Hematopoietic multipotent progenitor cell treated with erythropoietin and hydrocortisone succinate and interleukin-3 and kit ligand, for 6 days (in vitro differentiated cells): Measurements from ENCODE around the gene MATN1.
"Not testable (repeated sequence)": the region's sequence is repeated elsewhere in the genome, so short reads cannot be mapped to it uniquely, and the experiment has no call there.

Experiments
- DNase-seq: peaks from one replicate; pipeline ENCODE4 v3.0.0-alpha.2; 2015

Gene MATN1

DNA sequence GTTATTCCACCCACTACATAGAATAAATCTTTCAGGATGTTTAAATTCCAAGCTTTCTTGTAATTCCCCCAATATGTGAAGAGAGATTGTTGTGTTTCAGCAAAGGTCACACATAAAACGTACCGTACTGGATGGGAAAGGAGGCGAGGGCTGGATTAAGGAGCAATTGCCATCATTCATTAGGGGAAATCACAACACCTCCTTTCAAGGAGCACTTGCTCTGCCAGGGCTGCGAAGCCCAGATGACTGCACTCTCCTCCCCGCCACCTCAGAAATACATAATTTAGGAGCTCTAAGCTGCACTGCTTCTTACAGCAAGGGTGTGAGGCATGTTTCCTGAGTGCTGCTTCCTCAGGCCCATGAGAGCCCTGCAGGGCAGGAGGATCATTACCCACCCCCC lies 29.6 kb downstream of the MATN1 start:
- no peak for DNase-seq

DNA sequence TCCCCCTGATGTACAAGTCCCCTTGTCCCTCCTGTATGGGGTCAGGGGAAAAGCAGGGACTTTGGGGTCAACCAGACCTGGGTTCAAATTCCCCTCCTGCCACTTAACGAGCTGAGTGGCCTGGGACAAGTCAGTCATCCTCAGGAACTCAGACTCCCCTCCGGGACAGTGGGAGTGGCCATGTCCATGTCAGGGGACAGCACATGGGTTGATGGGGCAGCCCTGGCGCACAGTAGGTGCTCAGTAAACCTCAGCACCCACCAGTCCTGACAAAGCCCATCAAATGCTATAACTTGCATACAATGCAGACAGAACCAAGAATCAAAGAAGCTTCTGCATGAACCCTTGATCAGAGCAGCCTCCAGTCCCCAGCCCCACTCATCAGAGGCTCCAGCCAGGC lies 30.0 kb downstream of the MATN1 start:
- no peak for DNase-seq

DNA sequence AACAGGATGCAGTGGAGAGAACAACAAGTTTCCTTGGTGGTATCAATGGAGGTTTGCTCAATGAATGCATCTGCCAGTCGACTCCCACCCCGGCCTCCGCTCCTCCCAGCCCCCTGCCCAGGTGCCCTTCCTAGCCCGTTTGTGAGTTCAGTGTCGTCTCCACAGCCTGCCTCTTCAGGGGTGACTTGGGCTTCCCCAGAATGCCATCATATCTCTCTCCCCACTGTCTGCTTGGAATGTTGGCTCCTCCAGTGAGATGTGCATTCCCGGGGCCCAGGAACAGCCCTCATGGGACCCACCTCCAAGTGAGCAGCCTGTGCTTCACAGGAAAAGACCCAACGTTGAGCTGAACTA lies 30.5 kb downstream of the MATN1 start:
- no peak for DNase-seq

DNA sequence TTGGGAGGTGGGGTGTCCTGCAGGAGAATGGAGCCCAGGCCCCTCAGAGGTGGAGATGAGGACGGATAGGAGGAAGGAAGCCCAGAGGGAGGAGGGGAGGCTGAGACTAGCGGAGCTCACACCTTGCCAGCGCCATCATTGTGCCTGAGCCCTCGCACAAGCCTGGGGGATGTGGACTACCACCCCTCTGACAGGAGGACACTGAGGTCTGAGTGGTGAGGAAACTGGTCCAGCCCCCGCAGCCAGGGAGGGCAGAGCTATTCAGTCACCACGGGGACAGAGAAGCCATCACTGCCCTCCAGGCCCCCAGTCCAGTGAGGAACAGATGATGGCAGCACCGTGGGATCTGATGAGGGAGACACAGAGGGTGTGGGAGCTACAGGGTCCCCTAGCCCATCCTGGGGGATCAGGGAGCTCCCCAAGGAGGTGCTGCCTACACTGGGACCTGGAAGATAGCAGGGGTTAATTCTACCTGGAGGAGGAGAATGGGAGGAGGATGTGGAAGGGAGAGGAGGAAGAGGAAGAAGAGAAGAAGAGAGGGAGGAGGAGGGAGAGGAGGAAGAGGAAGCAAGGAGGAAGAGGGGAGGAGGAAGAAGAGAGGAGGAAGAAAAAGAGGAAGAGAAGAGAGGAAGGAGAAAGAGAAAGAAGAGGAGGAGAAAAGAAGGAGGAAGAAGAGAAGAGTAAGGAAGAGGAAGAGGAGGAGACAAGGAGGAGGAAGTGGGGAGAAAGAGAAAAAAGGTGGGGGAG lies 31.0 kb downstream of the MATN1 start:
- no peak for DNase-seq

DNA sequence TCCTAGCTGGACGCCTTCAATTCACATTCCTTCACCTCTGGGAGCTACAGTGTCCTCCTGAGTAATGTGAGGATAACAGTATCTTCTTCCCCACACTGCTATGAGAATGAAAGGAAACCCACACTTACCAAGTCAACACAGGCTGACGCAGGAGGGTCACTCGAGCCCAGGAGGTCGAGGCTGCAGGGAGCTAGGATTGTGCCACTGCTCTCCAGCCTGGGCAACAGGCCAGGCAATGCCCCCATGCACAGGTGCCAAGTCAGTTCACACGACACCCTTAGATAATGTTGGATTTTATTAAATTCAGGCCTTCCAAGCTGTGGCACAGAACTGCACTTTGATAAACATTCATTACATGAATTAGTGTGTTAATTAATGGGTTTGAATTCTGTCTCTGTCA lies 31.9 kb downstream of the MATN1 start:
- DNase-seq: no peak

DNA sequence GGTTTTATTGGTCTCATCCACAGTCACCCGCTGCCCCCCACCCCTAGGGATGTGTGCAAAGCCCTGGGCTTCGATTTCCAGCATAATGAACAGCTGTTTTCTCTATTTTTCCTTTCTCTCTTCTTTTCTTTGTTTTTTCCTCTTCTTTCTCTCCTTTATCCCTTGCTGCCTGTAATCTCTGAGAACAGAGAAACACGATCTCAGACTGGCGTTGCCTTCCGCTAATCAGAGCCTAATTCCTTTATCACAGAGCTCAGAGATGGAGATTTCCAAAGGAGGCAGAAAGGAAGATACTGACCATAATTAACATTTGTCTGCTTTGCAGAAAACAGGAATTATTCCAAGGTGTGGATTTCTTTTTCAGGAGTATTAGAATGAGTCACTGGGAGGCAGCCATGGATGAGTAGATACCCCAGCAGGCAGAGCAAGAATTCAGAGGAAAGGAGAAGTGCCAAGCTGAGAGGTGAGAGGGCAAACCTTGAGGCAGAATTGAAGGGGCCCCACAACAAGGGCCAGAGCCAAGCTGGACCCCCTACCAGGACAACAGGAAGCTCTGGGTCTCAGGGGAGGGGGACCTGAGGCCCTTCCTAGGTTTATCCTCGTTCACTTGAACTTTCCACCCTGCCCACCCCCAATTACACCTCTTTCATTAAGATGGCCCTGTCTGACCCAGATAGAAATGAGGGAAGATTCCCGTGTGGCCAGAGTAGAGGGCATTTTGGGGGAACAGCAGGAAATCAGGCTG lies 33.3 kb downstream of the MATN1 start:
- no peak for DNase-seq

DNA sequence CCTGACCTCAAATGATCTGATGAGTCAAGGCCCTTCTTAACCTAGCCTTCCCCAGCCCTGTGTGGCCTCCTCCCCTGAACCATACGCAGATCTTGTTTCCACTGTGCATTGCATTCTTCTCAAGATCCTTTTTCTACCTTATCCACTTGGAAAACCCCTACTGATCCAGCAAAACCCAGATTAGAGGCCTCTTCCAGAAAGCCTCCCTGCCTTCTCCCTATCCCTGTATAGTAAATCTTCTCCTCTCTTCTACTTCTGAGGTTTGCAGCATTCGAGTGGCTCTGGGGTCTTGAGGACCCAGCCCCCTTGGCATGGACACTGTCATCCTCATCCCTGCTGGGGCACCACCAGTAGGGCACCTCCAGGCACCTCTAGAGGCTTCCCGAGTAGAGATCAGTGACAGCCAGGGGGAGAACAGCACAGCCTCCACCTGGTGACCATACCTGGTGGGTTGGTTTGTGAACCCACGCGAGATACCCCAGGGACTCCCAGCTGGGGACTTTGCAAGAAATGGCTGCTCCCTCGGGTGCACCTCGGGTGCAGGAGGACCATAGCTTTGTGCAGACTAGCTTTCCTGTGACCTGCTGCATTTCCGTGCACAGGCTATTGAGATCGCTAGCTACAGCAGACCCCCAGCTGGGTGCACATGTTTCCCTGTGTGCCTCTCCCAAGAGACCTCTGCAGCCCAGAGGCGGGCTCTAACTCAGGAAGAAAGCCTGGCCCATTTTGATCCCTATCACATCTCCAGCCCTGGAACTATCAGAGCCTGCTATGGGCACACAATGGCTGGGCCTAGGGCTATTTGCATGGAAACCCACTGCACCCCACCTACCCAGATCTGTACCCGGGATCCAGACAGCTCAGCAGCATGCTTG lies 34.2 kb downstream of the MATN1 start:
- DNase-seq: no peak

DNA sequence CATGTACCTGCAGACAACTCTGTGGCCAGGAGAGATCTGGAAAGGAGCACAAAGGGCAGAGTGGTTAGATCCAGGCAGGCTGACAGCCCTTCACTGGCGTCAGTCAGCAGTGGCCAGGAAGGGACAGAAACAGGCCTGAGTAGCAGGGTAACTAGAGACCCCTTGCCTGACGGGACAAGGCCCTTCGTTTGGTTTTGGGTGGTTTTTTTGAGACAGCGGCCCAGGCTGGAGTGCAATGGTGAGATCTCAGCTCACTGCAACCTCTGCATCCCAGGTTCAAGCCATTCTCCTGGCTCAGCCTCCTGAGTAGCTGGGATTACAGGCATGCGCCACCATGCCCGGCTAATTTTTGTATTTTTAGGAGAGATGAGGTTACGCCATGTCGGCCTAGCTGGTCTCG lies 34.9 kb downstream of the MATN1 start:
- not testable (repeated sequence) for DNase-seq

DNA sequence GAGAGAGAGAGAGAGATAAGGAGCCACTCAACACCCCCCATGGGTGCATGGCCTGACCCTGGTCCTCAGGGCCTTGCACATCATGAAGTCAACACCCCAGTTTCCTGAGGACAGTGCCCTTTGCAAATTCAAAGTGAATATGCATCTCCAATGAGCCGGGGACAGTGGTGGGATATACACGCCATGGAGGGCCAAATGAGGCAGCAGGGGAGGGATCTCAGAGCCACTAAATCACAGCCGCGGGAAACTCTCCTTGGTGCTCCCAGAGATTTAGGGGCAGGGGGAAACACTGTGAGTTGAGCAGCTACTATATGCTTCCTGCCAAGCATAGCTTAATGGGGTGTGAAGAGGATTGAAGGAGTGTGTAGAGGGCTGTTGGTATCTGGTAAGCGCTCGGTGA lies 35.5 kb downstream of the MATN1 start:
- DNase-seq: no peak

DNA sequence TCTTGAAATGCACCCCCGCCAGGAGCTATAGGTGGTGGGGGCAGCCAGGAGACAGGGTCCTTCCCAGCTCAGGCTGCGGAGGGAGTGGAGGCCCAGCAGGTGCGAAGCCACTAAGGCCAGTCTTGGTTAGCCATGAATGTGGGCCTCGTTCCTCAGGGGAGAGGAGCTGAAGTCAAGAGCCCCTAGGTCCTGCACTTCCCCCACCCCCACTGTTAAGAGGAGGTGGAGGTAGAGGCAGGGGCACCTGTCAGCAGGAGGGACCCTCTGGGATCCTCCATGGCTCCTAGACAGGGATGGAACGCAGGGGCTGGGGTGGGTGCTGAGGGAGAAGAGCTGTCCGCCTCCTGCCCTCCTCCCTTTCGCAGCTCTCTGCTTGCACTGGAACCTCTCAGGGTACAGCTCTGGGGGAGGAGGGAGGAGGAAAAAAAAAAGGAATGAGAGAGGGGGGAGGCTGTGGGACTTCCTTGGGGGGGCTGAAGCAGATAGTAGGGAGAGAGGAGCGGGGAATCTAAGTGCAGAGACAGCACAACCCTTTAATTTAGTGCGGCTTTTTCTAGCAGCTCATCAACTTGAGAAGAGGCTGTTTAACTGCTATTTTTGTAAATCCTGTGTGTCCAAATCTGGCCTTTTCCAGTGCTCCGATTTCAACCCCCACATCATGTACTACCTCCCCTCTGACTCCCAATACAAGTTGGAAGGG lies 37.0 kb downstream of the MATN1 start:
- no peak for DNase-seq

DNA sequence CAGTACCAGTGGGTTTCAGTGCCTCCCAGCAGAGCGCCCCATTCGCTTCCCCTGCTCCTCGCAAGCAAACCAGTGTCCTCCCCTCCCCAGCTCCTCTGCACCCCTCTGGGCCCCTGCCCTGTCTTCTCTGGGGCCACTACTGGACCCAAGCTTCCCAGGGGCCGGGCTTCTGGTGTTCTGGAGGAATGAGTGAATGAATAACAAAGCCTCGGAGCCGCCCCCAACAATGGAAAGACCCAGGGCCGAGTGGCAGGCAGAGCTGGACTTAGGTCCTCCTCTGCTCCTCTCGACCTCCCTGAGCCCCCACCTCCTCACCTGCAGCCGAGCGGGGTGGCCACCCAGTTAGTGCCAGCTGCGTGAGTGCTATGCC lies 37.6 kb downstream of the MATN1 start:
- DNase-seq: no peak

DNA sequence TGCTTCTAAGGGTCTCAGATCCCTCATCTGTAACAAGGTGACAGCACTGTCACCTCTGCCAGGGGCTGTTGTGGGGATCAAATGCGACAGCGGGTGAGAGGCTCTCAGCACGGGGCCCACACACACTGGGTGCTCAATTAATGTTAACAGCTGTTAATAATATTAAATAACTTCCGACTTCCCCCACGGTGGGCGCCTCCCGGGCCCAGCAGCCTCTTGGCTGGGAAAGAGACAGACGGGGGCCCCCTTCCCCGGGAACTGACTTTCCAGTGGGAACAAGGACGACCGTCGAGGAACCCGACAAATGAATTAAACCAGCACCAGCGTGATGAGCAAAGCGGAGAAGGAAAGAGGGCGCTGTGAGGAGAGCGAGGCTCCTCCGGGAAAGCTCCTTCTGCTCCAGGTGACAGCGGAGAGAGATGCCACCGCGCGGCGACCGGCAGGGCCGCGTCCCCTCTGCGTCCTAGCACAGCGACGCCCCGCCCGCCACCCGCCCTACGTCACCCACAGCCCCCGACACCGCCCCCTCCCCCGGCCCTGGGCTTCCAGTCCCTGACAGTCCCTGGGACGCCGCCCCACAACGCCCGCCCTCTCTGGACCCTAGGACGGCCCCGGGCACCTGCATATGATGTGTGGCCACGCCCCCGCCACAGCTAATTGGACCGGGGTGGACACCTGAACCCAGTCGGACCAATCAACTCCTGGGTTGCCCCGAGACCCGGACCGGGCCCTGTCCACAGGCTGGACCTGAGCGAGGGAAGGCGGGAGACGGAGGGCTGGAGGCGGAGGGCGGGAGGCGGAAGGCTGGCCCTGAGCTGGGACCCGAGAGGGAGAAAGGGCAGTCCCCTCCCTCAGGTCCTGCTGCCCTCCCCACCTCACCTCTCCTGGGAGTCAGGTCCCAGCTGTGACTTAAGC lies 38.2 kb downstream of the MATN1 start:
- DNase-seq: no peak

DNA sequence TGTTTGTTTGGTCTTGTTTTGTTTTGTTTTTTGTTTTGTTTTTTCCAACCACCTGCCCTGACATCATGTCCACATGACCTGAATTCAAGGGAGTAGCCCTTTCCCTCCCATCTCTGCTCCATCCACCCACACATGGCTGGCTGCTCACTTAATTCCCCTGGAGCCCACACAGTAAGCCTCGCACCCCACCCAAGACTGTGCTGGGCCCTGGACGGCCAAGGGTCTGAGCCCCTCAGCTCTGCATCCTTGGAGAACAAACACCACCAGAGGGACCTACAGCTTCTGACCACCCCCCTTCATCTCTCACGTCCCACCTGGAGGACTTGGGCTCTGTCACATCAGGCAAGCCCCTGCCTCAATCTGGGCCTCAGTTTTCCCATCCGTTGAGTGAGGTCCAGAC lies 39.1 kb downstream of the MATN1 start:
- DNase-seq: no peak

DNA sequence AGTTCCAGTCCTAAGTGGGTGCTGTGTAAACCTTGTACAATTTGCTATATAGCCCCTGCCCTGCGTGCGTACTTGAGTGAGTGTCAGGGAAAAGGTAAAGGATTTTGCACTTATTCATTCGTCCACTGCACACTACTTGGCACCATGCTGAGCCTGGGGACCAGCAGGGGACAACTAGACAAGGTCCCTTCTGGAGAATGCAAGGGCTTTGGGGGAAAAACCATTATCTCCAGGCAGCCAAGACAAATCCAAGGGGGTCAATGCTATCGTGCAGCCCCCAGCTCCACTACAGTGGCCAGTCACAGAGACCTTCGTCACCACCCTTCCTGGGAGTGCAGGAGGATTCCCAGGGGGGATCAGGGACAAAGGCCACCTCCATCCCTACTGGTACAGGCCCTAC lies 39.7 kb downstream of the MATN1 start:
- no peak for DNase-seq

DNA sequence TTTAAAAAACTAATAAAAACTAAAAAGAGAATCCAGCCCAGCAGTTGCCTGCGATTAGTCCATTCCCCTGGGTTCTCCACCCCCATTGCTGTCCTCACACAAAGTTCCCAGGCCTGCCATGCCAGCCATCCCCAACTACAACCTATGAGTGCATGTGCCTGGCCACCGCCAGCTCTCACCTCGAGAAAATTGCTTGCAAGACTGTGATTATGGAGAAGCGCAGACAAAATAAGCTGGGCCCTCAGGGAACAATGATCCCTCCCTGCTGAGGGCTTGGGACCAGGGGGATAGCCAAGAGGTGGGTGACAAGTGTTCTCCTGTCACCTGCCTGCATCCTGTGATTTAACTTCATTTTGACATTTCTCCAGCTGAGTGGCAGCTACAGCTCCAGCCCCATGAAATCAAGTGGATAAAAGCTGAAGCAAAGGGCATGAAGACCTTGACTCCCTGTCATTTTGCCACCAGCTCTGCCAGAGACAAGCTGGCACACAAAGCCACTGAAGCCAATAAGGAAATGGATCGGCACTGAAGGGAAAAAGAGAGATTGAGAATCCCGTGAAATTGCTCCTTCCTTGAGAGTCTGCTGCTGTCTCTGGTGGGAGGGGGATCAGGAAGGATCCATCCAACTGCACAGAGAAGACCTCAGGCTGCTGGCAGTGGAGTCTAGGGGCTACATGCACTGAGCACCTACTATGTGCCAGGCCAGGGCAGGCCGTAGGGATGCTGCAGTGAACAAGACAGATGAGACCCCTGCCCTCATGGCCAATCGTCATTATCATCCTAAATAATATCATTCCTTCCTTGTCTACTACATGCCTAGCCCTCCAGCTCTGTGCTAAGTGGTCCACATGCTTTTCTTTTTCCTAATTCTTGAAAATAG lies 40.7 kb downstream of the MATN1 start:
- DNase-seq: no peak

DNA sequence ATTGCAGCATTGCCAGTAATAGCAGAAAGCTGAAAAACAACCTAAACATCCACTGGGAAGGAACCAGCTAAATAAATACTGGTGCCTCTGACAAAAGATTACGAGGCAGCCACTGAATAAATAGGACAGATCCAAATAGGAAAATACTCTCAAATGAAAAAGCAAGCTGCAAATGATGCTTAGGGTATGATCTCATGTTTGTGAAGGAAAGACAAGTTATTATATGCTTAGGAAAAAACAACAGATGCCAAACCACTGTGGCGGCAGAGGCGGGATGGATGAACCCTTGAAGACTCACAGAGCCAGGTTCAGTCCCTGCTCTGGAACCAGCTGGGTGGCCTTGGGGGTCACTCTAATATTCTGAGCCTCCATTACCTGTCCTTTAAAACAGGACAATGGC lies 41.6 kb downstream of the MATN1 start:
- DNase-seq: no peak

DNA sequence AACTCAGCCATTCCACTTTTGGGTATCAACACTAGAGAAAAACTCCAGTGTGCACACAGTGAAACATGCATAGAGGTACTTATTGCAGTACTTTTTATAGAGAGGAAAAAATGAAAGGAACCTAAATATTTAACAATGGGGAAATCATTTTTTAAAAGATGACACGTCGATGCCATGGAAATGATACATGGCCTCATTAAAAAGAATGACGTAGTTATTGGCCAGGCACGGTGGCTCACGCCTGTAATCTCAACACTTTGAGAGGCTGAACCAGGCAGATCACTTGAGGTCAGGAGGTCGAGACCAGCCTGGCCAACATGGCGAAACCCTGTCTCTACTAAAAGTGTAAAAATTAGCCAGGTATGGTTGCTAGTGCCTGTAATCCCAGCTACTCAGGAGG lies 42.5 kb downstream of the MATN1 start:
- no peak for DNase-seq

DNA sequence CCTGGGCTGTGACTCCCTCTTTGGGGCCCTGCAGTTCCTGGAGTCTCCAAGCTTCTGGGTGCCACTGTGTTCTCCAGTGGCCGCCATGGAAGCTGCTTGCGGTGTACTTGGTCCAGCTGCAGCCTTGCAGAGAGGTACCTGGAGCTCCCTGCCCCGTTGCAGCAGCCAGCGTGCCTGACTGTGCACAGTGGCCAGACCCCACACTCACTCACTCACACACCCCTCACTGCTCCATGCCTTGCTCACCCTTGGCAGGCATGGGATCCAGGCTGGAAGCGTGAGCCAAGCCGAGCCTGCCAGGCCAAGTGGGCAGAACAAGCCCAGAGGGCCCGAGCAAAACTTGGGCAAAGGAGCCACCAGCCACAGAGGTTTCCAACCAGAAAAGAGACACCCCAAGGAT lies 43.0 kb downstream of the MATN1 start:
- DNase-seq: no peak

DNA sequence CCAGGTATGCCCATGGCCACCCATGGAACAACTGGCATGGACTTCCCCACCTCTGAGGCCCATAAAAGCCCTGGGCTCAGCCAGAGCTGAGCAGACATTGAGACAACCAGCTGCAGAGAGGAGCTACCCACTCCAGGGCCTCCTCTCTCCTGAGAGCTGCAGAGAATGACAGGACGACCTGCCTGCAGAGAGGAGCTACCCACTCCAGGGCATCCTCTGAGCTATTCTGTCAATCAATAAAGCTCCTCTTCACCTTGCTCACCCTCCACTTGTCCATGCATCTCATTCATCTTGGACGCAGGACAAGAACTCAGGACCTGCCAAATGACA lies 43.4 kb downstream of the MATN1 start:
- no peak for DNase-seq

DNA sequence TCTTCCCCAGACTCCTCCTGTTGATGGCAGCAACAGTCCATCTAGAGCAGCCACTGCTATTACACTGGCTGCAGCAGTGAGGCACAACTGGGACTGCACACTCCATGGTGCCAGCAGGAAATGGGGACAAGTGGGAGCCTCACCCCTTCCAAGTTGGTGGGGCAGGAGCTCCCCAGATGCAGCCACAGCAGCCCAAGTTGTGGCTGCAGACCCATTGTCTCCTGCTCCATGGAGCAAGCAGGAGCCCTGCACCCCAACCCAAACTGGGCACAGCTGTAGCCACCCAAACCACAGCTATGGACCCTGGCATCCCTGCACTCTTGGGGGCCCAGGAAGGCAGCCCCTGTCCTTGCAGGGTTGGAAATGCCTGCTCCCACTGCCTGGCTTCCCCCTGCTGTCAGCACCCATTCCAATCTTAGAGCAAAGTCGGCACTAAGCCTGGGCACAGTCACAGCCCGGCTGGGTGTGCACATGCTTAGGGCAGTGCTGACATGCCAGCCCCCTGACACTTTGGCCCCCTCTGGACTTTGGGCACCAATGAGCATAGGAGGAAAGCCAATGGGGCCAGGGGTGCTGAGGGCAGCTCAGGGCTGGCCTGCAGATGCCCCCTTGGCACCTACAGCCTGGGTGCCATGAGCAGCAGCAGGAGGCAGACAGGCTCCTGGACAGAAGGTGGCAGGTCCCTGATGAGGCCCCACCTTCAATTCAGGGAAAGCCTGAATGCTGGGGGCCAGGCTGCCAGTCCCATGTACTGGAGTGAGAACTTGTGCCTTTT lies 44.0 kb downstream of the MATN1 start:
- no peak for DNase-seq
